ENCODE measurements around the gene CNDP2.

CNDP2 gene

GRCh38 chr18:74456017-74456348 lies 40.2 kb upstream of the CNDP2 start:
- no peak overlapping the region for H3K4me2 ChIP-seq (ENCODE audit: low read length)
- H4K20me1 ChIP-seq (ENCODE audit: control insufficient read depth, insufficient read depth, low read depth, low read length) = no peaks in the 10 kb centered on the region
- H3K9me3 ChIP-seq (ENCODE audit: control insufficient read depth, insufficient read depth, low read length) = no peaks in the 10 kb centered on the region
- H3F3A ChIP-seq (ENCODE audit: control insufficient read depth, insufficient read depth) = no peaks in the 10 kb centered on the region
- no peaks in the 10 kb centered on the region for H3K9me2 ChIP-seq (replicated peaks; ENCODE audit: control insufficient read depth, low read length)
- H3K27ac ChIP-seq (ENCODE audit: low read depth, low read length) = no peak overlapping the region
- H3K4me3 ChIP-seq (ENCODE audit: low read length) = no peak overlapping the region
- peaks cover 18% of the 10 kb centered on the region; the same call in 1 of the 2 replicates for H3K27me3 ChIP-seq (ENCODE audit: control insufficient read depth, low read length)
- TF ChIP-seq EZH2phosphoT487 (IDR thresholded peaks at IDR 0.05; ENCODE audit: borderline replicate concordance, low read length) (no peak), CTCF (IDR thresholded peaks at IDR 0.05; ENCODE audit: low read depth, low read length, poor library complexity, severe bottlenecking) (no peak)
- H3K4me1 ChIP-seq (ENCODE audit: control insufficient read depth, low read length) = no peaks in the 10 kb centered on the region
- no peaks in the 10 kb centered on the region for H3K79me2 ChIP-seq (ENCODE audit: control insufficient read depth, low read length)
- H3K36me3 ChIP-seq (ENCODE audit: control insufficient read depth, low read length) = no peaks in the 10 kb centered on the region

GRCh38 chr18:74456349-74457042 lies 39.7 kb upstream of the CNDP2 start:
- no peaks in the 10 kb centered on the region for H3K79me2 ChIP-seq (ENCODE audit: control insufficient read depth, low read length)
- H3K9me2 ChIP-seq (replicated peaks; ENCODE audit: control insufficient read depth, low read length) = no peaks in the 10 kb centered on the region
- no peaks in the 10 kb centered on the region for H3K4me1 ChIP-seq (ENCODE audit: control insufficient read depth, low read length)
- no peak overlapping the region for H3K27ac ChIP-seq (ENCODE audit: low read depth, low read length)
- no peaks in the 10 kb centered on the region for H3K9me3 ChIP-seq (ENCODE audit: control insufficient read depth, insufficient read depth, low read length)
- TF ChIP-seq EZH2phosphoT487 (IDR thresholded peaks at IDR 0.05; ENCODE audit: borderline replicate concordance, low read length) (no peak), CTCF (IDR thresholded peaks at IDR 0.05; ENCODE audit: low read depth, low read length, poor library complexity, severe bottlenecking) (no peak)
- no peaks in the 10 kb centered on the region for H3K36me3 ChIP-seq (ENCODE audit: control insufficient read depth, low read length)
- no peaks in the 10 kb centered on the region for H4K20me1 ChIP-seq (ENCODE audit: control insufficient read depth, insufficient read depth, low read depth, low read length)
- no peak overlapping the region for H3K4me3 ChIP-seq (ENCODE audit: low read length)
- H3F3A ChIP-seq (ENCODE audit: control insufficient read depth, insufficient read depth) = no peaks in the 10 kb centered on the region
- H3K27me3 ChIP-seq (ENCODE audit: control insufficient read depth, low read length) = peaks cover 18% of the 10 kb centered on the region; the same call in 1 of the 2 replicates
- no peak overlapping the region for H3K4me2 ChIP-seq (ENCODE audit: low read length)

DNA sequence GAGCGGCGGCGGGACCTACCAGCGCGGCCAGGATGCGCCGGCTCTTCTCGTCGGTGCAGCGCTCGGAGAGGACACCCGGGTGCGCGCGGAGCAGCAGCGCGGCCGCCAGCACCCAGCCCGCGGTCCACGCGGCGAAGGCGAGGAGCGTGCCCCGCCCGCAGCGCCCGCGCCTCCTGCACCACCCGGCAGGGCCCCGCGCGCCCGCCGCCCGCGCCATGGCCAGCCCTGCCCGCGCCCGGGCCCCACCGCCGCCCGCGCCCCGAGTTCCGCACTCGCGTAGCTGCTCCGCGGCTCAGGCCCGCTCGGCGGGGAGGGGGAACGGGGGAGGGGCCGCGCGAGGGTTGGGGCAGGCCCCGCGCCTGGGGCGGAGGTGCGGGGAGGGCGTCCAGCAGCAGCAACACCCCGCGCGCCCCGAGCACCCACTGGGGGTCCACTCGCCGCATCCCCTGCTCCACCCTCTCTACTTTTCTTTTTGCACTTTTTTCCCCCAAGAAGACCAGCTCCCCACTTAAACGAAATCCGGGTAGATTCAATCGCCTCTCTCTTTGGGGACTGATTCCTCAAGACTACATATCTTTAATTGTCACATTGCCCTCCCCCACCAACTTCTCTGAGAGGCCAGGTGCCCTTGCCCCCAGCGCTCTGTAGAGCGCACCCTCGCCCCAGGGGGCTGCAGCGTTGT lies 39.0 kb upstream of the CNDP2 start, which contains the start of gene DIPK1C:
DIPK1C (minus strand) TSS at position 266 of the 682 bp plus-strand sequence; CDS start at position 217, 49 bp downstream.
- no peak within 1 kb of the TSS for H3K27ac ChIP-seq (ENCODE audit: low read depth, low read length)
- no peaks in the 10 kb centered on the region for H4K20me1 ChIP-seq (ENCODE audit: control insufficient read depth, insufficient read depth, low read depth, low read length)
- H3K36me3 ChIP-seq (ENCODE audit: control insufficient read depth, low read length) = no peaks in the 10 kb centered on the region
- H3K9me2 ChIP-seq (replicated peaks; ENCODE audit: control insufficient read depth, low read length) = no peaks in the 10 kb centered on the region
- H3K9me3 ChIP-seq (ENCODE audit: control insufficient read depth, insufficient read depth, low read length) = no peaks in the 10 kb centered on the region
- H3F3A ChIP-seq (ENCODE audit: control insufficient read depth, insufficient read depth) = no peaks in the 10 kb centered on the region
- no peaks in the 10 kb centered on the region for H3K4me1 ChIP-seq (ENCODE audit: control insufficient read depth, low read length)
- TF ChIP-seq EZH2phosphoT487 (IDR thresholded peaks at IDR 0.05; ENCODE audit: borderline replicate concordance, low read length) (no peak), CTCF (IDR thresholded peaks at IDR 0.05; ENCODE audit: low read depth, low read length, poor library complexity, severe bottlenecking) (no peak)
- H3K4me2 ChIP-seq (ENCODE audit: low read length) = no peak within 1 kb of the TSS
- H3K4me3 ChIP-seq (ENCODE audit: low read length) = no peak within 1 kb of the TSS
- peaks cover 18% of the 10 kb centered on the region; the same call in 1 of the 2 replicates for H3K27me3 ChIP-seq (ENCODE audit: control insufficient read depth, low read length)
- H3K79me2 ChIP-seq (ENCODE audit: control insufficient read depth, low read length) = no peaks in the 10 kb centered on the region

All from DOHH2 (cell line).